Progenitor cell of endocrine pancreas (in vitro differentiated cells): ENCODE results near the gene LHX6. TPM values are rescaled to one million over a fixed set of nuclear protein-coding genes. Genes with fewer than 3 reads are reported as not detected.
A peak's percentile ranks its signal among the peaks of the same experiment; 100 is the strongest.

ENCODE experiments used
- DNase-seq: peaks from one replicate; pipeline ENCODE4 v3.0.0; 2021; ENCODE audit warnings: low spot score; ENCODE audit not compliant: unreplicated experiment
- H3K27ac Mint-ChIP-seq: 2 replicates; pipeline ENCODE4 v1.8.0; 2021; ENCODE audit warnings: mild to moderate bottlenecking, moderate library complexity, mixed read lengths
- H3K27me3 Mint-ChIP-seq: 2 replicates; pipeline ENCODE4 v1.8.0; 2021; ENCODE audit warnings: mixed read lengths
- H3K36me3 Mint-ChIP-seq: 2 replicates; pipeline ENCODE4 v1.8.0; 2022; ENCODE audit warnings: mixed read lengths; ENCODE audit not compliant: insufficient read depth
- H3K4me1 Mint-ChIP-seq: 2 replicates; pipeline ENCODE4 v1.8.0; 2021; ENCODE audit warnings: low read depth, mixed read lengths
- H3K4me3 Mint-ChIP-seq: 2 replicates; pipeline ENCODE4 v1.8.0; 2021; ENCODE audit warnings: low read depth, mild to moderate bottlenecking, moderate library complexity, mixed read lengths
- H3K9me3 Mint-ChIP-seq: 2 replicates; pipeline ENCODE4 v1.8.0; 2021; ENCODE audit warnings: low read depth, mixed read lengths
- CTCF ChIP-seq: fragments of 200-600 bp; sonication (generic); IDR thresholded peaks from one replicate; pipeline ENCODE4 v1.5.0; 2021; ENCODE audit warnings: antibody characterized with exemption, mild to moderate bottlenecking; ENCODE audit not compliant: unreplicated experiment
- total RNA-seq: library from RNA; stranded (reverse); gene quantifications from 2 replicates; pipeline ENCODE4 v1.2.1, GENCODE V29; 2021

The LHX6 gene
- total RNA-seq, 1 donor from 2014 or later, result 1.6 TPM

- no peak overlapping the region for H3K4me3 Mint-ChIP-seq
- DNase-seq, result no peak
- H3K27me3 Mint-ChIP-seq, result no peaks in the 10 kb centered on the region
- no peaks in the 10 kb centered on the region for H3K9me3 Mint-ChIP-seq
- H3K4me1 Mint-ChIP-seq, result peaks cover 16% of the 10 kb centered on the region
- H3K27ac Mint-ChIP-seq, result no peak overlapping the region
- no peak for TF ChIP-seq CTCF
- H3K36me3 Mint-ChIP-seq, result peaks cover 8% of the 10 kb centered on the region
These were observed 39.5 kb upstream of the LHX6 start for GRCh38 chr9:122268041-122268814.

- no peak for DNase-seq
- Mint-ChIP-seq H3K36me3 (peaks cover 5% of the 10 kb centered on the region), H3K4me3 (peak overlapping the region; percentile 95), H3K9me3 (no peaks in the 10 kb centered on the region), H3K27me3 (no peaks in the 10 kb centered on the region), H3K4me1 (peaks cover 21% of the 10 kb centered on the region), H3K27ac (peak overlapping the region; percentile 99)
- TF ChIP-seq CTCF, result no peak
These were observed 36.6 kb upstream of the LHX6 start for GRCh38 chr9:122265149-122265915.

GRCh38 chr9:122264360-122265148, 35.8 kb upstream of the LHX6 start, which contains the start of the genes MRRF and RBM18:
TSS of gene MRRF (plus strand) at chr9:122264882. CDS start at chr9:122270892, 6,010 bp downstream.
TSS of gene RBM18 (minus strand) at chr9:122264840. CDS start at chr9:122261492, 3,348 bp downstream.
- peaks cover 5% of the 10 kb centered on the region for H3K36me3 Mint-ChIP-seq
- peak; percentile 81 for DNase-seq
- no peaks in the 10 kb centered on the region for H3K27me3 Mint-ChIP-seq
- peak within 1 kb of the TSS; percentile 95 for H3K4me3 Mint-ChIP-seq
- no peaks in the 10 kb centered on the region for H3K9me3 Mint-ChIP-seq
- no peak for TF ChIP-seq CTCF
- peaks cover 21% of the 10 kb centered on the region for H3K4me1 Mint-ChIP-seq
- H3K27ac Mint-ChIP-seq, result peak within 1 kb of the TSS; percentile 99

GRCh38 chr9:122263699-122264349, 35.1 kb upstream of the LHX6 start:
- Mint-ChIP-seq H3K4me3 (peak overlapping the region; percentile 95), H3K4me1 (peaks cover 21% of the 10 kb centered on the region), H3K36me3 (peaks cover 5% of the 10 kb centered on the region), H3K9me3 (no peaks in the 10 kb centered on the region), H3K27me3 (no peaks in the 10 kb centered on the region), H3K27ac (peak overlapping the region; percentile 99)
- no peak for TF ChIP-seq CTCF
- DNase-seq, result no peak
